Activated CD4-positive, alpha-beta T cell treated with anti-CD3 and anti-CD28 coated beads, Interleukin-2, amount 50 U/mL, for 24 hours (primary cell): ENCODE results near the gene BCL2.

ENCODE experiments used
- DNase-seq, 2 donors: peaks; one replicate each; pipeline ENCODE4 v3.0.0-alpha.2; 2020; ENCODE audit warnings: low read depth in 1 of 2, low spot score in 1 of 2

Gene BCL2

GRCh38 chr18:63288311-63288710, 31.3 kb downstream of the BCL2 start:
- DNase-seq = no peak

DNA sequence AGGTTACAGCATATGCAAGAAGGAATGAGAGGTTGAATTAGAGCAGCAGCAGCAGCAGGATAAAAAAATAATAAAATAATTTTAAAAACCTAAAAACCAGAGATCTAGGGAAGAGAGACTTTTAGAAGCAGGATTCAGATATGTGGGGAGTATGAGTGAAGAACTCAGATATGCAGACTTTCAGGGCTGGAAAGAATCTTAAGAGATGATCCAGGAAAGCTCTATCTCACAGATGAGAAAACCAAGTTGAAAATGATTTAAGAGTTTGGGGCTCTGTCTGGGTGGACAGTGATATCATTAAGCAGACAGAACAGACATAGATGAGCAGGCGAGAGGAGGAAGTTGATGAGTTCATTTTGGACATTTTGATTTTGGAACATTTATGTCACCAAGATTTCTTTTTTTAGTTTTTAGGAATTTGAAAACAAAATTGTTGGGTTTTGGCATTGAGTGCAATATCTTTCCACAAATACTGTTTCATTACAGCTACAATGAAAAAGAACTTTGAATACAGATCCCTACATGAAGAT, 31.8 kb downstream of the BCL2 start:
- DNase-seq = no peak

DNA sequence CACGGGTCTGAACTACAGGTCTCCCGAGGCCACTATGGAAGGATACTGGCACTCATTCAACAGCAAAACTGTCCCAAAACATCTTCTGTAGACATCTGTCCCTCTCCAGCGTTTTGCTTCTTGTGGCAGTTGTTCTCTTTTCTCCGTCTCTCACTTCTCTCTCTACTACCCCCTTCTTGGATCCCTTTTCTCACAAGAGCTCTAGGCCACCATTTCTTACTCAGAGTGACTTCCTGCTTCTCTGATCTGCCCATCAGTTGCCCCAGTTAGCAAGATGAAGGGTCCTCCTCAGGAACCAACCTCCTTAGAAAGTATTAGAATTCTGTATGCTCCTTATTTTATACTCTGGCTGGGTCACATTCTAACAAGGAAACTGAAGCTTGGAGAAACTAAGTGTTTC, 32.6 kb downstream of the BCL2 start:
- DNase-seq = no peak

GRCh38 chr18:63284827-63285733, 34.5 kb downstream of the BCL2 start:
- DNase-seq = no peak

- DNase-seq = no peak
Observed at GRCh38 chr18:63284173-63284799, 35.3 kb downstream of the BCL2 start.

GRCh38 chr18:63283305-63284094, 36.1 kb downstream of the BCL2 start:
- no peak for DNase-seq

DNA sequence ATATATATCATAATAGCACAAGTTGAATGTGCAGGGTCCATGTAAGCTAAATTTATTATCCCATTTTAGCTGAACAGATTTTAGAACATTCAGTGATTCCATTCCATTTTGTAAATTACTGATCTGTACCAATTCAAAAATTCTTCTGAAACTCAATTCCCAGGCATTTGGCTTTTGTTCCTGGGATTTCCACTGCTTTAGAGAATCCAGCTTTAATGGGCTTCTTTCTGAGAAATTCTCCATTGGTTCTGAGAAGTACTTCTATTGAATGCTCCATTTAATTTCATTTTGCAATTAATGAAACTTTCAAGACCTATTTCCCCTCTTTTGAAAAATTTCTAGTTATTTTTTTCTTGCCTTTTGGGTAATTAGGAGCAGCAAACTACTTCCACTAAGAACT, 36.8 kb downstream of the BCL2 start:
- no peak for DNase-seq

GRCh38 chr18:63273222-63273927, 46.2 kb downstream of the BCL2 start:
- no peak for DNase-seq

- no peak for DNase-seq
Observed at GRCh38 chr18:63272638-63273037, 46.9 kb downstream of the BCL2 start.

- DNase-seq = no peak
Observed at GRCh38 chr18:63271881-63272299, 47.7 kb downstream of the BCL2 start.

GRCh38 chr18:63271148-63271547, 48.4 kb downstream of the BCL2 start:
- DNase-seq = no peak

DNA sequence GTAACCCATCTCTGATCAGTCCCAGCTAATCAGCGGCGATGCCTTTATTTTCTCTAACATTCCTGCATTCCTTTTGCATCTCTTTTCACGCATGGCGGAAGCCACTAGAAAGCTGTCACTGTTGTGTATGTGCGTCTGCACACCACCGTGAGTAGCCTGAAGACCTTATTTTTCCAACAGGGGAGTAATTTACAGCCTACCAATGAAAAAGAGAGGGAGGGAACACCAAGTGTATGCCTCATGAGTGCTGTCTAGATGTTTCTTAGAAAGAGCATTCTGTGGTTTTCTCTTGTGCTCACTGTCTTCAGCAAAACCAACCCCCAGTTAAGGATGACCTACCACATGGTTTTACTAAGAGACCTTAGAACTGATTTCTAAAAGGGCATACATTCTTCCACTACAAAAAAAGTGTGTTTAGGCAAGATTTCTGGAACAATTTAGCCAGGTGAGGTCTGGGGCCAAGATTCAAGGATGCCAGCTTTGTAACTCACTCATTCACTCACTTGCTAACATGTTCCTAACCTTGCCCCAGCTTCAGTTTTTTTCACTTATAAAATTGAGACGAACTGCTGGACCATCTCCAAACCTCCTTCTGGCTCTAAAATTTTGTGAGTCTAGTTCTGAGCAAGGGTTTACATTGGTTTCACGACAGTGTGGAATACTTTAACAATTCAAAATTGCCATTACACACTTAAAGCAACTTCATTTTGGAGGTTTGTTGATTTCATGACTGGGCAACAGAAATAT, 51.4 kb downstream of the BCL2 start:
- no peak for DNase-seq

DNA sequence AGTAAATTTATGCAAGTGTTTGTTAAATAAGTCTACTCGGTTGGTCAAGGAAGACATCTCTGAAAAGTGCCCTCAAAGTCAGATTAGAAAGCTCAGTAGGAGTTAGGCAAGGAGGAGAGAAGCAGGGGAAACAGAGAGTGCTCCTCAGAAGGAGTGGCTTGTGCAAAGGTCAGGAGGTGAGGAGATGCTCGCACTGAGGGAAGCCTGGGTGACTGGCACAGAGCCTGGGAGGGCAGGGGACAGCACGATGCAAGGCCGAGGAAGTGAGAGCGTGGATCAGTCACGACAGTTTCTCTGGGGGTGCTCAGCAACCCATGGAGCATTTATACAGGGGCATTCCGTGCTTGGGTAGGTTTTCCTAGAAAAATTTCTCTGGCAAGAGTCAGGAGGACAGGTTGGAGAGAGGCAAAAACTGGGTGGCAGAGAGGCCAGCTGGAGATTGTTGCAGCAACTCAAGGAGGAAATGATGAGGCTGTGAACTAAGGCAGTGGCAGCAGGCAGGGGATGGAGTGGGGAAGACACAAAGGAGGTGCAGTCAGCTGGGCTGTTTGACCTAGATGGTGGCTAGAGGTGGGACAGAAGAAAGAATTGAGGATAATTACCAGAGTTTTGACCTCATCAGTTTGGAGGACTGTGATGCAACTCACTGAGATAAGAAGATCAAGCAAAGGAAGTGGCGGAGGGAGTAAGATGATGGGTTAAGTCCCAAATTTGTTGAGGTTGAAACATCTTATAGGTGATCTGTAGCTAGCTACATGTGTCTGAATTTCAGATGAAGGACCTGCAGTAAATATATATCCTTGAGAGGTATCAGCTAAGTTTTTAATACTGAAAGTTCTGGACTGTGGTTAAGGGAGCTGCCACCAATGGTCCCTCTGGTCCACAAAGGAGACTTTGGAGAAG, 52.4 kb downstream of the BCL2 start:
- DNase-seq = no peak

DNA sequence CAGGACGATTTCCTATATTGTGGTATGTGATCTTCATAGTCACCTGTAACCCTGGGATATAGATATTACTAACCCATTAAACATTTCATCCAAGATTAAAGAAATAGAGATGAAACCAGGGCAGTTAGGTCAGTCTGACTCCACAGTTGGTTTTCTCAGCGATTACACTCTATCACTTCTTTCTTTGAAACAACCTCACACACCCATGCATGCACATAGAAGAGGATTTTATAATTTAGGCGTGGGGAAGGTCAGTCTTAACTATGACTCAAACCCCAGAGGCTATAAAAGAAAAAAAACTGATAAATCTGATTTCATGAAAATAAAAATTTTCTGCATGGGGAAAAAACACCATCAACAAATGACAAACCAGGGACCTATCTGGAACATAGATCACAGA, 54.2 kb downstream of the BCL2 start:
- DNase-seq = no peak

- DNase-seq = no peak
Observed at GRCh38 chr18:63264871-63265270, 54.7 kb downstream of the BCL2 start.

DNA sequence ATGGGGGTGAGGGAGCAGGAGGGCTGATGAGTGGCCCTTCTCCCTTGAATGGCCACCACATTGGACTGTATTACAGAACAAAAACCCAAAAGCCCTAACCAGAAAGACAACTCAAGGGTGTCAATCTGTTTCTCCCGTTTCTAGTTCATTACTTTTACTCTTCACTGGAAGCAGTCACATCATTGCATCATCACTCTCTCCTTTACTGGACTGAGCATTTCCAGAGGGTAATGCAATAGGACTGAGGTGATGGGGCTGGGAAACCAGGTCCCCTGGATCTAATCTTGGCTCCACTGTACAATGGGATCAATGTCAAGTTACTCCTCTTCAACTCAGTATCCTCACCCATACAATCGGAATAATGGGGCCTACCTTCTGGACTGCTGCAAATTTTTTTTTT, 56.1 kb downstream of the BCL2 start:
- DNase-seq = no peak

- no peak for DNase-seq
Observed at GRCh38 chr18:63262369-63263335, 56.9 kb downstream of the BCL2 start.

DNA sequence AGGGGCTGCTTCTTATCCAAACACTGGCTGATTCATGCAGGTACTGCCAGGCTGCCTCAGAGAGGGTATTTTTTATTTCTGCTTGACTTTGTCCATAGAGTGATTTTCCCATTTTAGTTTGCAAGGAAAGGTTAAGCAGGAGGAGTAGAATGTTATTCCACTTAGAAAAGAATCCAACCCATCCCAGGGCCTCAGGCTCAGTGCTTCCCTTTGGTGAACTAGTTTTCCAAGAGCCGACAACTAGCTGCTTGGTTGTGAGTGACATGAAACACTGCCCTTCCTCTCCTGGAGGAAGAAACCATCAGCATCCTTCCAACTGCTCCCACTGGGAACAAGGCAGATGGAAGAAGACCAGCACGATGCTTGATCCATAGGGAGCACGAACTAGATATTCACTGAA, 58.5 kb downstream of the BCL2 start:
- DNase-seq = no peak
